Upper lobe of left lung (tissue), 6 donors: Measurements from ENCODE around the gene CCNJ. TPM values are rescaled to one million over a fixed set of nuclear protein-coding genes. Genes with fewer than 3 reads are reported as not detected.

Source experiments
- ATAC-seq, 2 donors: fragments of 200-7000 bp; cut with Tn5 transposase; one replicate each; pipeline ENCODE4 v1.9.1; 2022; ENCODE audit warnings: mild to moderate bottlenecking in 2 of 2, moderate library complexity in 2 of 2; ENCODE audit not compliant: low FRiP score in 2 of 2
- DNase-seq, 2 donors: peaks; one replicate each; pipeline ENCODE4 v3.0.0-alpha.2; 2019 to 2020
- H3K27ac ChIP-seq, 4 donors: fragments of 200-600 bp; sonication (generic); one replicate each; pipeline ENCODE4 v1.5.1; 2016 to 2019
- H3K27me3 ChIP-seq, 4 donors: fragments of 200-600 bp; sonication (generic); one replicate each; pipeline ENCODE4 v1.5.1; 2017 to 2019
- H3K36me3 ChIP-seq, 4 donors: fragments of 200-600 bp; sonication (generic); one replicate each; pipeline ENCODE4 v1.5.1; 2016 to 2019
- H3K4me1 ChIP-seq, 4 donors: fragments of 200-600 bp; sonication (generic); one replicate each; pipeline ENCODE4 v1.5.1; 2018 to 2019
- H3K4me3 ChIP-seq, 4 donors: fragments of 200-600 bp; sonication (generic); one replicate each; pipeline ENCODE4 v1.5.1; 2017 to 2019; ENCODE audit warnings: mild to moderate bottlenecking in 2 of 4, moderate library complexity in 1 of 4
- H3K9me3 ChIP-seq, 4 donors: fragments of 200-600 bp; sonication (generic); one replicate each; pipeline ENCODE4 v1.5.1; 2018 to 2019
- EP300 ChIP-seq, 4 donors: sonication (generic); formaldehyde crosslinking; IDR thresholded peaks; one replicate each; pipeline ENCODE4 v1.5.1; 2017; ENCODE audit warnings: antibody characterized with exemption in 4 of 4, control low read depth in 2 of 4
- POLR2A ChIP-seq, 4 donors: fragments of 450-650 bp; IDR thresholded peaks; one replicate each; pipeline ENCODE4 v1.5.1; 2016 to 2017; ENCODE audit warnings: antibody characterized with exemption in 4 of 4, mild to moderate bottlenecking in 2 of 4
- POLR2AphosphoS5 ChIP-seq, 2 donors: sonication (generic); formaldehyde crosslinking; IDR thresholded peaks; one replicate each; pipeline ENCODE4 v1.5.1; 2017; ENCODE audit warnings: antibody characterized with exemption in 2 of 2
- WGBS, 2 donors: methylation state at CpG; one replicate each; pipeline ENCODE4 v1.1.5; 2017 to 2018; 5-methylcytosine and 5-hydroxymethylcytosine counted together
- total RNA-seq, 6 donors: library from RNA; depleted of rRNA in 4 of 6; stranded (reverse); fragments of >200 nt in 4 of 6; gene quantifications; one replicate each; pipeline versions ENCODE4 v1.1.0 to v1.2.1, GENCODE V29; 2016 to 2021
- TF ChIP-seq, protein P1 (sequence below), 6 experiments: fragments of 450-650 bp in 4 of 6; fragments of 200-600 bp in 2 of 6; sonication (generic) in 2 of 6; IDR thresholded peaks; one replicate each; pipeline ENCODE4 v1.5.1; 2016 to 2019; ENCODE audit warnings: antibody characterized with exemption in 6 of 6
- donor health status: DM: no; HTN: no; CAD: no; lungs with moderate emphysema.
- donor health status: DM: no; HTN: yes; CAD: no; lungs with severe emphysema.

Gene CCNJ
- total RNA-seq, 6 donors from 2014 or later, result 0.55 to 7.7 (median 5.5) TPM

DNA sequence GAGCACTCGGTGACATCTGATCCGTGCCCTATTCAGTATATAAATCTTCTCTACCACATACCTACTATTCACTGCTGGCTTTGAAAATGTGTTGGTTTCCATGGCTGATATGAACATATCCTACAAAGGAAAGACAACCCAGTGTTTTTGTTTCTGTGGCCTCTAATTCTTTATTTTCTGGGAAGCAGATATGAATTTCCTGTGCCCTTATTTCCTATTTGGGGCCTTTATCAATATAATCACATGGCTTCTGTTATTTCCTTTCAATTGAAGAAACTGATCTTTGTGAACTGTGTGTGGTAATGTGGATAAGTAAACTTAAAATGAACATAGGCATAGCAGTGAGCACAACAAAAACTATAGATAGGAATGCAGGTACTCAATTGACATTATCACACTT is 10.6 kb downstream of the CCNJ start:
- TF ChIP-seq EP300 (IDR thresholded peaks at IDR 0.05), result no peak
- no peak for TF ChIP-seq POLR2A (IDR thresholded peaks at IDR 0.05)
- TF ChIP-seq, protein P1, sequence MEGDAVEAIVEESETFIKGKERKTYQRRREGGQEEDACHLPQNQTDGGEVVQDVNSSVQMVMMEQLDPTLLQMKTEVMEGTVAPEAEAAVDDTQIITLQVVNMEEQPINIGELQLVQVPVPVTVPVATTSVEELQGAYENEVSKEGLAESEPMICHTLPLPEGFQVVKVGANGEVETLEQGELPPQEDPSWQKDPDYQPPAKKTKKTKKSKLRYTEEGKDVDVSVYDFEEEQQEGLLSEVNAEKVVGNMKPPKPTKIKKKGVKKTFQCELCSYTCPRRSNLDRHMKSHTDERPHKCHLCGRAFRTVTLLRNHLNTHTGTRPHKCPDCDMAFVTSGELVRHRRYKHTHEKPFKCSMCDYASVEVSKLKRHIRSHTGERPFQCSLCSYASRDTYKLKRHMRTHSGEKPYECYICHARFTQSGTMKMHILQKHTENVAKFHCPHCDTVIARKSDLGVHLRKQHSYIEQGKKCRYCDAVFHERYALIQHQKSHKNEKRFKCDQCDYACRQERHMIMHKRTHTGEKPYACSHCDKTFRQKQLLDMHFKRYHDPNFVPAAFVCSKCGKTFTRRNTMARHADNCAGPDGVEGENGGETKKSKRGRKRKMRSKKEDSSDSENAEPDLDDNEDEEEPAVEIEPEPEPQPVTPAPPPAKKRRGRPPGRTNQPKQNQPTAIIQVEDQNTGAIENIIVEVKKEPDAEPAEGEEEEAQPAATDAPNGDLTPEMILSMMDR (IDR thresholded peaks at IDR 0.05), result no peak
- TF ChIP-seq POLR2AphosphoS5 (IDR thresholded peaks at IDR 0.05), result no peak
- Histone ChIP-seq H3K27ac (peak overlapping the region in 1 of 4 donors; percentile 49), H3K36me3 (peaks cover 9 to 31% (median 16%) of the 10 kb centered on the region in 4 donors), H3K9me3 (no peaks in the 10 kb centered on the region), H3K27me3 (no peaks in the 10 kb centered on the region), H3K4me3 (no peak overlapping the region), H3K4me1 (peaks cover 0 to 4% (median 2%) of the 10 kb centered on the region in 4 donors)
- 64 to 67% methylated on average over 2 of the region's 2 CpGs for WGBS, 2 donors
- DNase-seq (no peak), ATAC-seq (no peak)

DNA sequence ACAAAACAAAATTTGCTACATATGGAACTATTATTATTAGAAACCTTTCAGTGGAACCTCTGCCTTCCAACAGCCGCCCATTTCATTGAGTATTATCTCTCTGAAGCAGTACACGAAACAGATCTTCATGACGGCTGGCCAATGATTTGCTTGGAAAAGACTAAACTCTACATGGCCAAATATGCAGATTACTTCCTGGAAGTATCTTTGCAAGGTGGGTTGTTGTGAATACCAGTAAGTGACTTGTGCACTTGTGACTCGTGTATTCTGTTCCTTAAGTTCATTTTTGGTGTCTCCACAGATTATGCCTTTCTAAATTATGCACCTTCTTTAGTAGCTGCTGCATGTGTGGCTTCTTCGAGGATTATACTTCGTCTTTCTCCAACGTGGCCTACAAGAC is 13.4 kb downstream of the CCNJ start:
- H3K4me3 ChIP-seq, result no peak overlapping the region
- DNase-seq (no peak), ATAC-seq (no peak)
- no peaks in the 10 kb centered on the region for H3K9me3 ChIP-seq
- 95 to 97% methylated on average over 7 of the region's 7 CpGs for WGBS, 2 donors
- no peak overlapping the region for H3K27ac ChIP-seq
- H3K36me3 ChIP-seq, result peaks cover 9 to 37% (median 16%) of the 10 kb centered on the region in 4 donors
- peaks cover 0 to 4% (median 2%) of the 10 kb centered on the region in 4 donors for H3K4me1 ChIP-seq
- TF ChIP-seq EP300 (IDR thresholded peaks at IDR 0.05) (no peak), POLR2A (IDR thresholded peaks at IDR 0.05) (no peak), POLR2AphosphoS5 (IDR thresholded peaks at IDR 0.05) (no peak)
- no peaks in the 10 kb centered on the region for H3K27me3 ChIP-seq

DNA sequence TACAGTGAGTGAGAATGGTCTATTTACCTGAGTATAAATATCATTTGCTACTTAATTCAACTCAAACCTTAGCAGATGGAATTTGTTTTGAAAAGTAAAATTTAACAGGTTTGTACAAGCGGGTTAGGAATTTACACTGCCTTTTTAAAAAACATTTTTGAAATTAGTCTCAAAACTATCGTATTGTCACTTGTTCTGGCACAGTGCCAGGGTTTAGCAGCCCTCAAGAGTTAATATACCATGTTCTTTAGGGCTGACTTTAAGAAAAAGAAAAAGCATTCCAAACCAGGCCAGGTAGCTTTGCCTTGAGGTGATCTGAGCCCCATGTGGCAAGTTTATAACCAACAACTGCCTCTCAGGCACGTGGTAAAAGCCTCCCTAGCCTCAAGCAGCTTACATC is 17.8 kb downstream of the CCNJ start:
- Histone ChIP-seq H3K9me3 (no peaks in the 10 kb centered on the region), H3K27me3 (no peaks in the 10 kb centered on the region), H3K4me1 (no peaks in the 10 kb centered on the region), H3K36me3 (peaks cover 9 to 44% (median 16%) of the 10 kb centered on the region in 4 donors), H3K27ac (no peak overlapping the region), H3K4me3 (no peak overlapping the region)
- WGBS, 2 donors, result 91 to 96% methylated on average over 3 of the region's 3 CpGs
- DNase-seq, result no peak
- TF ChIP-seq EP300 (IDR thresholded peaks at IDR 0.05) (no peak), POLR2A (IDR thresholded peaks at IDR 0.05) (no peak), POLR2AphosphoS5 (IDR thresholded peaks at IDR 0.05) (no peak)
- TF ChIP-seq, protein P1 (IDR thresholded peaks at IDR 0.05), result no peak
- ATAC-seq, result no peak

DNA sequence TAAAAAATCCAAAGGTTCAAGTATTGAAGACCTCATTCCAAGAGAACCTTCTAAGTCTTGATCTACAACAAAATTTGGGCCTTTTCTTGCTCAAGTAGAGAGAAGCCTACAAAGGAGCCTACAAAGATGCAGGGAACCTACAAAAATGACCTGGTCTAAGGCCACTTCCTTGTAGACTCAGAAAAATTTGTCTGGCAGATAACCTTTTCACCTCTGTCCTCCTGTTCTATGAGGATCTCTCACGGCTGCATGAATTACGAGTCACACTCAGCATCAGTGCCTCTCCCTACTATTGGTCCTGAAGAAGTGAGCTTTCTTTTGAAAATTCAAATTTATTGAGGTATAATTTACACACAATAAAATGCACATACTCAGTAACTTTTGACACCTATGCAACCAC is 29.3 kb downstream of the CCNJ start:
- Histone ChIP-seq H3K4me1 (no peaks in the 10 kb centered on the region), H3K9me3 (no peaks in the 10 kb centered on the region), H3K27me3 (no peaks in the 10 kb centered on the region), H3K4me3 (no peak overlapping the region), H3K27ac (no peak overlapping the region), H3K36me3 (no peaks in the 10 kb centered on the region)
- 76 to 84% methylated on average over 2 of the region's 2 CpGs for WGBS, 2 donors
- DNase-seq (no peak), ATAC-seq (no peak)
- TF ChIP-seq, protein P1 (IDR thresholded peaks at IDR 0.05), result no peak
- TF ChIP-seq EP300 (IDR thresholded peaks at IDR 0.05) (no peak), POLR2AphosphoS5 (IDR thresholded peaks at IDR 0.05) (no peak), POLR2A (IDR thresholded peaks at IDR 0.05) (no peak)

DNA sequence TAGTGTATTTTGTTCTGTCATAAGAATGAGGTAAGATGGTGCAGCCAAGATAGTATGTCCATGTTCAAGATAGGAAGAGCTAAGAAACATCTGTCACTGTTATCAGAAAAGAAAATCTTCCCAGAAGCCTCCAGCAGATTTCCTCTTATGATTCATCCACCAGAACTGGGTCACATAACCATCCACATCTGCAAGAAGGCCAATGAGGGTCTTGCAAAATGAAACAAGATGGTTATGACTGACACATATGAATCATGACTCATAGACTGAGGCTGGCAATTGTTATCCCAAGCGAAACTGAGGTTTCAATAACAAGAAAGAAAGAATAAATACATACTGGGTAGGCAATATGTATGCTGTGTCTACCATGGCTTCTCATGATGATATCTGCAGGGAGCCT is 30.3 kb downstream of the CCNJ start:
- TF ChIP-seq POLR2AphosphoS5 (IDR thresholded peaks at IDR 0.05), result no peak
- TF ChIP-seq, protein P1 (IDR thresholded peaks at IDR 0.05), result no peak
- TF ChIP-seq POLR2A (IDR thresholded peaks at IDR 0.05), result no peak
- no peak for TF ChIP-seq EP300 (IDR thresholded peaks at IDR 0.05)
- ATAC-seq (no peak), DNase-seq (no peak)
- Histone ChIP-seq H3K27me3 (no peaks in the 10 kb centered on the region), H3K27ac (no peak overlapping the region), H3K36me3 (no peaks in the 10 kb centered on the region), H3K9me3 (no peaks in the 10 kb centered on the region), H3K4me3 (no peak overlapping the region), H3K4me1 (no peaks in the 10 kb centered on the region)
- WGBS, 2 donors, result 58 to 80% methylated on average over 1 of the region's 1 CpG
